ENCODE measurements around the gene CHAF1A.
A peak's percentile ranks its signal among the peaks of the same experiment; 100 is the strongest.

The CHAF1A gene

DNA sequence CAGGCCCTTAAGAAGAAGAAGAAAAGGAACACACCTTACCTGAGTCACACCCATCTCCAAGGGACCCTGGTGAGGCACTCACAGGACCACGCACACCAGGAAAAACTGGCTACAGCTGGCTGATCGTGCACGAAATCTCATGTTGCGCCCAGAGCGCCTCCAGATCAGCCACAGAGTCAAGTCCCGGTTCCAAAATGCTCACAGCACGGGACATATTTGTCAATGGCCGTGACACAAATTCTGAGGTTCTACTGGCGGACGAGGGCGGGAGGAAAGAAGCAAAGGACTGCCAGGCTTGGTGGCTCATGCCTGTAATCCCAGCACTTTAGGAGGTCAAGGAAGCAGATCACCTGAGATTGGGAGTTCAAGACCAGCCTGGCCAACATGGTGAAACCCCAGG is 23.6 kb upstream of the CHAF1A start:
- no peaks in the 10 kb centered on the region; the same call in 1 of the 2 replicates for H3K36me3 ChIP-seq (ENCODE audit: low read depth)
- peak overlapping the region; percentile 90 for H3K27ac ChIP-seq (ENCODE audit: poor library complexity, severe bottlenecking)
- TF ChIP-seq, protein P1, sequence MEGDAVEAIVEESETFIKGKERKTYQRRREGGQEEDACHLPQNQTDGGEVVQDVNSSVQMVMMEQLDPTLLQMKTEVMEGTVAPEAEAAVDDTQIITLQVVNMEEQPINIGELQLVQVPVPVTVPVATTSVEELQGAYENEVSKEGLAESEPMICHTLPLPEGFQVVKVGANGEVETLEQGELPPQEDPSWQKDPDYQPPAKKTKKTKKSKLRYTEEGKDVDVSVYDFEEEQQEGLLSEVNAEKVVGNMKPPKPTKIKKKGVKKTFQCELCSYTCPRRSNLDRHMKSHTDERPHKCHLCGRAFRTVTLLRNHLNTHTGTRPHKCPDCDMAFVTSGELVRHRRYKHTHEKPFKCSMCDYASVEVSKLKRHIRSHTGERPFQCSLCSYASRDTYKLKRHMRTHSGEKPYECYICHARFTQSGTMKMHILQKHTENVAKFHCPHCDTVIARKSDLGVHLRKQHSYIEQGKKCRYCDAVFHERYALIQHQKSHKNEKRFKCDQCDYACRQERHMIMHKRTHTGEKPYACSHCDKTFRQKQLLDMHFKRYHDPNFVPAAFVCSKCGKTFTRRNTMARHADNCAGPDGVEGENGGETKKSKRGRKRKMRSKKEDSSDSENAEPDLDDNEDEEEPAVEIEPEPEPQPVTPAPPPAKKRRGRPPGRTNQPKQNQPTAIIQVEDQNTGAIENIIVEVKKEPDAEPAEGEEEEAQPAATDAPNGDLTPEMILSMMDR (IDR thresholded peaks at IDR 0.05; ENCODE audit: poor library complexity, severe bottlenecking): no peak
- H3K9me3 ChIP-seq (ENCODE audit: severe bottlenecking): no peaks in the 10 kb centered on the region
- H3K4me1 ChIP-seq (ENCODE audit: insufficient read depth, poor library complexity, severe bottlenecking): peaks cover 63% of the 10 kb centered on the region
- H3K27me3 ChIP-seq (ENCODE audit: insufficient read depth, poor library complexity, severe bottlenecking): no peaks in the 10 kb centered on the region
- ATAC-seq (ENCODE audit: low read depth) (no peak), DNase-seq (ENCODE audit: low spot score) (no peak)
- H3K4me3 ChIP-seq (ENCODE audit: severe bottlenecking): no peak overlapping the region

DNA sequence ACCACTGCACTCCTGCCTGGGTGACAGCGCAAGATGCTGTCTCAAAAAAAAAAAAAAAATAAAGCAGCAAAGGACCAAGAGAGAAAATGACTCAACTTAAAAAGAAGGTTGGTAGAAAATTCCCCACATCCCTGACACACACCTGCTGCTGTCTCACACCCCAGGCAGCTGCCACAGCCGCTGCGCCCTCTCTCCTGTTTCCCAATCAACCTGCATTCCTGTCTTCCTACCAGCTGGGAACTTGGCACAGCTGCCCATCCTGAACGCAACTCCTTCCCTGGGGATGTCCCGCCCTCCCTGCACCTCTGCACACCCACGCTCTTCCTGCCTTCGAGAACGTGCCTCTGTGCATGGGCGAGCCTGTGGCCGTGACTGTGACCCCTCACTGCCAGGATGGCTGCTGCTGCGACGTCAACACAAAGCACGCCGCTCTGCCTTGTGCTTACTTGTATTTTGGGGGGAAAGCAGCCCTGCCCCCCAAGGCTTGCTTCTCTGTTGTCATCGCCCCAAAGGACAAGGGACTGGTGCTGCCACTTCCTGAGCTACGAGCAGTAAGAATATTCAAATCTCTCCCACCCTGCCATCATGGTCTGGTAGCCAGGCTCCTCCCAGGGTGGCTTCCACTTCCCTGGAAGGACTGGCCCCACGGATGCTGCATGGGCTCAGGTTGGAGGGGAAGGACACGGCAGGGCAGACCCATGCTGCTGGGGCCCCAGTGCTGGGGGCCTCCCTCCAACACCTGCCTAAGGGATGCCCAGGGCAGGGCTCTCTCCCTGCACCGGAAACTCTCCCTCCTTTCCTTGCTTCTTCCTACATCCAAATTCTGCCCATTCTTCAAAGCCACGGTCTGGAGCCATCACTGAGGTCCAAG is 22.8 kb upstream of the CHAF1A start:
- Histone ChIP-seq H3K27ac (ENCODE audit: poor library complexity, severe bottlenecking) (peak overlapping the region; percentile 90), H3K4me3 (ENCODE audit: severe bottlenecking) (no peak overlapping the region), H3K9me3 (ENCODE audit: severe bottlenecking) (no peaks in the 10 kb centered on the region), H3K27me3 (ENCODE audit: insufficient read depth, poor library complexity, severe bottlenecking) (no peaks in the 10 kb centered on the region), H3K36me3 (ENCODE audit: low read depth) (peaks cover 2% of the 10 kb centered on the region), H3K4me1 (ENCODE audit: insufficient read depth, poor library complexity, severe bottlenecking) (peaks cover 56% of the 10 kb centered on the region)
- TF ChIP-seq, protein P1 (IDR thresholded peaks at IDR 0.05; ENCODE audit: poor library complexity, severe bottlenecking): no peak
- DNase-seq (ENCODE audit: low spot score) (peak; percentile 96), ATAC-seq (ENCODE audit: low read depth) (peak; percentile 46)

DNA sequence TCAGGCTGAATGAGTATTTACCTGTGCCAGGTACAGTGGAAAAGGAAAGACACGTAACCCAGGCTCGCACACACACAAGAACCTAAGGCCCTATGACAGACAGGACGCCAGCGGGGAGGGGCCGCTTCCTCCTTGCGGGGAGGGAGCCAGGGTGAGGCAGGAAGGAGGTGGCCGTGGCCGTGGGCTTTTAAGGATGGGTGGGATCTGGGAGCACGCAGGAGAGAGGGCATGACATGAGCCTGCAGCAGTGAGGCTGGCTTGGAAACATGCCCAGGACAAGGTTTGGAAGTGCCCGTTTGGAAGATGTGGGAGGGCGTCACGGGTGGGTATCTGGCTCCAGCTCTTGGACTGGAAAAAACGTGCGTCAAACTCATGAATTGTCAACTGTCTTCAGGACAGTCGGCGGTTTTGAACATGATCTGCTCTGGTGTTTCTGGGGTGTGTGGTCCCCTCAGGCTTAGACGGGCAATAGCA is 22.1 kb upstream of the CHAF1A start:
- TF ChIP-seq, protein P1 (IDR thresholded peaks at IDR 0.05; ENCODE audit: poor library complexity, severe bottlenecking): no peak
- peak overlapping the region; percentile 90 for H3K27ac ChIP-seq (ENCODE audit: poor library complexity, severe bottlenecking)
- peak; percentile 60 for DNase-seq (ENCODE audit: low spot score)
- peaks cover 3% of the 10 kb centered on the region for H3K36me3 ChIP-seq (ENCODE audit: low read depth)
- H3K9me3 ChIP-seq (ENCODE audit: severe bottlenecking): no peaks in the 10 kb centered on the region
- H3K4me1 ChIP-seq (ENCODE audit: insufficient read depth, poor library complexity, severe bottlenecking): peaks cover 49% of the 10 kb centered on the region
- no peak overlapping the region for H3K4me3 ChIP-seq (ENCODE audit: severe bottlenecking)
- H3K27me3 ChIP-seq (ENCODE audit: insufficient read depth, poor library complexity, severe bottlenecking): no peaks in the 10 kb centered on the region
- peak; percentile 17; the same call in 1 of the 3 replicates for ATAC-seq (ENCODE audit: low read depth)

DNA sequence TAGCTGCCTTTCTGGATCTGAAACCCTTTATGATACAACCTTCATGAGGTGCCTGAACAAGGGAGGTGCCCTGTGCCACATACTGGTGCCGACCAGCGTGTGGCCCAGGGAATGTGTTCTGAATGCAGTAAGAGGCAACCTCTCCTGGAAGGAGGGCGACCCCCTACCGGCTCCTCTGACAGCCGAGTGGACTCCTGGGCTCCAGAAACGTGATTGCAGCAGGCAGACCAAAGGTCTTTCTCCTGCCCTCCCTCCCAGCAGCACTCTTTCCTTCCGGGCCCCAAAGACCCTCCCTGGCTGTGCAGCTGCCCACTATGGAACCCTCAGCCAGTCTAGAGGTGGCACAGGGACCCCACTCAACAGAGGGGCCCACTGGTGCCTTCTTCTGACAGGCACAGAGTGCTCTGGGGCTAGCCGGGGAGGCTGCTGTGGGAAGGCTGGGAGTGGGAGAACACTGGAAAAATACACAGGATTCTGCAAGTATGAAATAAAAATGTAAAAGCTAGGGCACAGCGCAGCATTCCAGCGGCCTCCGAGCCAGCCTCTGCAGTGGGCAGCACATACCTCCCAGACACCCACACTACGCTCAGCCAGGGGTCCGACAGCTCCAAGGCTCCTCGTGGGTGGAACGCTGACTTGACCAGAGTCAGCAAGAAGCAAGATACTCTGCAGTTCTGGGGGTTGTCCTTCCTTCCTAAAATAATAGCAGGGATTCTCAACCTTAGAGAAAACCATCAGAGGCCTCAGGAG is 17.0 kb upstream of the CHAF1A start:
- no peak for DNase-seq (ENCODE audit: low spot score)
- ATAC-seq (ENCODE audit: low read depth): no peak
- Histone ChIP-seq H3K27me3 (ENCODE audit: insufficient read depth, poor library complexity, severe bottlenecking) (no peaks in the 10 kb centered on the region), H3K27ac (ENCODE audit: poor library complexity, severe bottlenecking) (no peak overlapping the region), H3K4me1 (ENCODE audit: insufficient read depth, poor library complexity, severe bottlenecking) (peaks cover 16% of the 10 kb centered on the region), H3K4me3 (ENCODE audit: severe bottlenecking) (no peak overlapping the region), H3K9me3 (ENCODE audit: severe bottlenecking) (no peaks in the 10 kb centered on the region), H3K36me3 (ENCODE audit: low read depth) (peaks cover 19% of the 10 kb centered on the region)
- TF ChIP-seq, protein P1 (IDR thresholded peaks at IDR 0.05; ENCODE audit: poor library complexity, severe bottlenecking): no peak
